HCT116 (cell line): ENCODE data around the gene DAPK1. TPM values are rescaled to one million over a fixed set of nuclear protein-coding genes. Genes with fewer than 3 reads are reported as not detected.

Experiments used
- ATAC-seq: fragments of 200-7000 bp; cut with Tn5 transposase; 2 replicates; pipeline ENCODE4 v1.9.1; 2020; ENCODE audit warnings: mild to moderate bottlenecking, moderate library complexity
- BruUV-seq: library from RNA; stranded (reverse); fragments of 400-500 nt; replicated peaks from 2 replicates; lab custom pipeline; 2021; lab: Mats Ljungman, UMichigan
- CTCF ChIA-PET: fragments of 300-600 bp; sonication (Branson Sonifier 250); formaldehyde crosslinking; loops from one replicate; lab custom pipeline; 2021; ENCODE audit warnings: antibody characterized with exemption; lab: Charles Lee
- POLR2A ChIA-PET: fragments of 300-600, 350-600 bp; sonication (Branson Sonifier 250); formaldehyde crosslinking; loops from one replicate; lab custom pipeline; 2021; ENCODE audit warnings: antibody characterized with exemption; lab: Charles Lee
- RAD21 ChIA-PET, 2 experiments: fragments of 300-600 bp; sonication (Branson Sonifier 250); formaldehyde crosslinking; loops; one replicate each; lab custom pipeline; 2023; ENCODE audit warnings: low total read pairs in 2 of 2; ENCODE audit not compliant: uncharacterized antibody in 2 of 2, unreplicated experiment in 2 of 2, low non-redundant PET in 1 of 2; lab: Charles Lee
- DNase-seq: peaks from one replicate; pipeline ENCODE4 v3.0.0-alpha.2; 2010; ENCODE audit warnings: low read depth, low spot score
- H2AFZ ChIP-seq: fragments of 200-600 bp; shearing (Covaris generic), sonication (generic); 2 replicates; pipeline ENCODE4 v1.6.1; 2017; ENCODE audit warnings: low read depth, mixed run types, mixed read lengths, antibody characterized with exemption, low read length; ENCODE audit not compliant: poor library complexity, severe bottlenecking
- H3K27ac ChIP-seq: 2 replicates; pipeline ENCODE4 v1.5.1; 2012; ENCODE audit warnings: low read depth, low read length
- H3K27me3 ChIP-seq: fragments of 200-600 bp; sonication (generic); 2 replicates; pipeline ENCODE4 v1.6.1; 2016; ENCODE audit warnings: mixed run types, low read length, mixed read lengths; ENCODE audit not compliant: insufficient read depth
- H3K36me3 ChIP-seq, 2 experiments: fragments of 200-500 bp in 1 of 2; fragments of 200-600 bp in 1 of 2; sonication (Bioruptor generic) in 1 of 2; sonication (generic) in 1 of 2; 2 replicates each; pipeline versions ENCODE4 v1.5.1 to v1.6.1; 2014 to 2016; ENCODE audit warnings: low read length in 2 of 2, inconsistent platforms in 1 of 2, mixed read lengths in 1 of 2, mixed run types in 1 of 2; ENCODE audit not compliant: insufficient read depth in 2 of 2, control insufficient read depth in 1 of 2
- H3K4me1 ChIP-seq, 2 experiments: fragments of 200-600 bp in 1 of 2; sonication (generic) in 1 of 2; 2 replicates each; pipeline versions ENCODE4 v1.5.1 to v1.6.1; 2012 to 2017; ENCODE audit warnings: low read length in 2 of 2, inconsistent platforms in 1 of 2, mild to moderate bottlenecking in 1 of 2, mixed read lengths in 1 of 2, mixed run types in 1 of 2, moderate library complexity in 1 of 2; ENCODE audit not compliant: insufficient read depth in 2 of 2, control insufficient read depth in 1 of 2
- H3K4me2 ChIP-seq: fragments of 200-600 bp; sonication (generic); 2 replicates; pipeline ENCODE4 v1.6.1; 2017; ENCODE audit warnings: mixed run types, low read length, mixed read lengths
- H3K4me3 ChIP-seq, 2 experiments: fragments of 200-600 bp in 1 of 2; sonication (generic) in 1 of 2; replicated peaks in 1 of 2; 2 replicates each; pipeline ENCODE4 v1.5.1; 2011 to 2016; ENCODE audit warnings: low read length in 2 of 2, control low read depth in 1 of 2, low read depth in 1 of 2, mild to moderate bottlenecking in 1 of 2, mixed read lengths in 1 of 2, mixed run types in 1 of 2
- H3K79me2 ChIP-seq: fragments of 200-600 bp; sonication (generic); 2 replicates; pipeline ENCODE4 v1.6.1; 2017; ENCODE audit warnings: mild to moderate bottlenecking, mixed run types, low read length, moderate library complexity, mixed read lengths; ENCODE audit not compliant: insufficient read depth
- H3K9ac ChIP-seq: fragments of 200-600 bp; sonication (generic); 2 replicates; pipeline ENCODE4 v1.6.1; 2016; ENCODE audit warnings: low read length, mixed read lengths
- H3K9me2 ChIP-seq: fragments of 200-600 bp; sonication (generic), shearing (Covaris generic); 2 replicates; pipeline ENCODE4 v1.6.1; 2017; ENCODE audit warnings: mixed run types, mild to moderate bottlenecking, moderate library complexity; ENCODE audit not compliant: insufficient read depth
- H3K9me3 ChIP-seq, 2 experiments: fragments of 200-500 bp in 1 of 2; fragments of 200-600 bp in 1 of 2; sonication (Bioruptor generic) in 1 of 2; sonication (generic) in 1 of 2; 2 replicates each; pipeline ENCODE4 v1.6.1; 2014 to 2017; ENCODE audit warnings: low read length in 2 of 2, mixed read lengths in 2 of 2, inconsistent platforms in 1 of 2, low read depth in 1 of 2, mild to moderate bottlenecking in 1 of 2, mixed run types in 1 of 2, moderate library complexity in 1 of 2; ENCODE audit not compliant: control insufficient read depth in 1 of 2, insufficient read depth in 1 of 2
- H4K20me1 ChIP-seq: fragments of 200-600 bp; sonication (generic), shearing (Covaris generic); 2 replicates; pipeline ENCODE4 v1.6.1; 2017; ENCODE audit warnings: mixed run types, mild to moderate bottlenecking, moderate library complexity; ENCODE audit not compliant: insufficient read depth
- CBX3 ChIP-seq: IDR thresholded peaks from 2 replicates; pipeline ENCODE4 v1.6.1; 2012; ENCODE audit warnings: low read depth
- EGR1 ChIP-seq: IDR thresholded peaks from 2 replicates; pipeline ENCODE4 v1.6.1; 2012; ENCODE audit warnings: low read depth
- MAX ChIP-seq: IDR thresholded peaks from 2 replicates; pipeline ENCODE4 v1.6.1; 2012
- POLR2A ChIP-seq: IDR thresholded peaks from 2 replicates; pipeline ENCODE4 v1.7.0; 2011; ENCODE audit warnings: borderline replicate concordance; ENCODE audit not compliant: insufficient read depth, insufficient read length; ENCODE audit errors: extremely low read depth
- POLR2AphosphoS5 ChIP-seq: IDR thresholded peaks from 2 replicates; pipeline ENCODE4 v1.6.1; 2011; ENCODE audit warnings: mild to moderate bottlenecking, low read depth, low read length, moderate library complexity
- SP1 ChIP-seq: IDR thresholded peaks from 2 replicates; pipeline ENCODE4 v1.6.1; 2012; ENCODE audit warnings: low read depth
- SRF ChIP-seq: IDR thresholded peaks from 2 replicates; pipeline ENCODE4 v1.6.1; 2012; ENCODE audit warnings: low read depth
- ZNF274 ChIP-seq: fragments of 200-500 bp; sonication (Bioruptor generic); IDR thresholded peaks from 2 replicates; pipeline ENCODE4 v1.6.1; 2014; ENCODE audit warnings: mild to moderate bottlenecking, low read depth, low read length, inconsistent platforms
- intact Hi-C: fragments of 100-400 bp; cut with micrococcal nuclease; formaldehyde crosslinking; loops from 2 replicates; pipeline ENCODE4 v1.10.0; 2022
- total RNA-seq: library from RNA; stranded (reverse); gene quantifications from one replicate; pipeline ENCODE4 v1.2.1, GENCODE V29; 2021; ENCODE audit not compliant: unreplicated experiment

Gene DAPK1
- total RNA-seq, 1 experiment from 2014 or later: 5.6 TPM

- ATAC-seq (no peak), DNase-seq (no peak)
- TF ChIP-seq SRF (no peak), EGR1 (no peak), SP1 (no peak), CBX3 (no peak), ZNF274 (no peak), POLR2AphosphoS5 (no peak), MAX (no peak)
- ChIA-PET CTCF (interaction anchor here (1.3 to 1.4 kb wide), 2 partner anchors 30 to 98 kb away, joined by 3 to 4 read pairs; no protein-coding TSS in a partner anchor), RAD21 (no interaction called here), POLR2A (interaction anchor here (2.8 kb wide), 1 partner anchor 11 kb away, joined by 14 read pairs; the partner anchor contains the start of gene CTSL)
- intact Hi-C loops: no loop called here
- H3K4me1 ChIP-seq: peaks cover 2 to 28% of the 10 kb centered on the region in 2 experiments; a peak in 2 of 4 replicates
- H3K4me3 ChIP-seq: no peak overlapping the region
- no peaks in the 10 kb centered on the region for H3K27me3 ChIP-seq
- no peaks in the 10 kb centered on the region for H4K20me1 ChIP-seq
- no peaks in the 10 kb centered on the region for H3K79me2 ChIP-seq
- no peaks in the 10 kb centered on the region for H3K36me3 ChIP-seq
- H3K9me2 ChIP-seq: no peaks in the 10 kb centered on the region
- H3K9ac ChIP-seq: no peak overlapping the region
- BruUV-seq: no TSS peak
- H2AFZ ChIP-seq: no peak overlapping the region
- no peak overlapping the region for H3K4me2 ChIP-seq
- no peak overlapping the region for H3K27ac ChIP-seq
- no peaks in the 10 kb centered on the region for H3K9me3 ChIP-seq
Measured at GRCh38 chr9:87714819-87715218, 217.2 kb downstream of the DAPK1 start.

- CTCF ChIA-PET: no interaction called here
- peaks cover 2 to 28% of the 10 kb centered on the region in 2 experiments; a peak in 2 of 4 replicates for H3K4me1 ChIP-seq
- POLR2A ChIA-PET: no interaction called here
- H4K20me1 ChIP-seq: no peaks in the 10 kb centered on the region
- H3K27ac ChIP-seq: no peak overlapping the region
- intact Hi-C loops: no loop called here
- no peaks in the 10 kb centered on the region for H3K9me2 ChIP-seq
- H3K36me3 ChIP-seq: no peaks in the 10 kb centered on the region
- DNase-seq (no peak), ATAC-seq (no peak)
- H3K4me2 ChIP-seq: no peak overlapping the region
- H2AFZ ChIP-seq: no peak overlapping the region
- no TSS peak for BruUV-seq
- RAD21 ChIA-PET: no interaction called here
- H3K27me3 ChIP-seq: no peaks in the 10 kb centered on the region
- no peaks in the 10 kb centered on the region for H3K79me2 ChIP-seq
- no peak for TF ChIP-seq POLR2A
- no peak overlapping the region for H3K4me3 ChIP-seq
- H3K9ac ChIP-seq: no peak overlapping the region
- no peaks in the 10 kb centered on the region for H3K9me3 ChIP-seq
Measured at GRCh38 chr9:87716141-87716540, 218.5 kb downstream of the DAPK1 start.
